ENCODE results near the gene TRIB2. TPM values are rescaled to one million over a fixed set of nuclear protein-coding genes. Genes with fewer than 3 reads are reported as not detected.

Gene TRIB2
- total and polyA plus RNA-seq, 2 of the 4 experiments (the other 2 are of a cell fraction) = 12.0 to 12.7 TPM

DNA sequence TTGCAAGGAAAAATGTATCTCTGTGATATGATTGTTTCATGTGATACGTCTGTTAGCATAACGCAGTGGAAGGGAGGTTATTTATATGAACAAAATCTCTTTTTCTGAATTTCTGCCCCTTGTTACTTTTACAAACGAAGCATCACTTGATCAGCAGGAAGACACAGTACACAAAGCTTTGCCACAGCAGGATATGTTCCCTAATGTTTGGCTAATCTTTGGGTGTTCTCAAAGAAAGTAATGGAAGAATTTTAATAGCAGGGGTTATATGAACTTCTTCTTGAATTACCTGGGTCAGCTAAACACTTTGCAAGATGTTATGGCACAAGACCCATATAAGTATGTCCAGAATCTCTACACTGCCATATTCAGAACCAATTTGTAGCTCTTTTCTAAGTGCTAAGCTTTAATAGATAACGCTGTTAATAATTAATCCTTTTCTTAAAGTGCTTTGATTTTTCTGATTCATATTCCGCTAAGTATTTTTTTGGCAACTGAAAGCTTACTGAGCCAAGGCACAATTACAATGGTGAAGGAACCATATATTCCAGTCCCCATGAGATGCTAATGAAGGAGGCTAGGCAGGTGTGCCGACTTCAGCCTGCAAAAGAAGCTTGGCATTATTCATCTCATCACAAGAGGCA lies 33.2 kb upstream of the TRIB2 start:
- Histone ChIP-seq H2AFZ (replicated peaks; ENCODE audit: low read length, poor library complexity) (no peak overlapping the region), H2AK9ac (replicated peaks; ENCODE audit: low read depth, low read length, poor library complexity) (no peak overlapping the region), H4K91ac (ENCODE audit: insufficient read depth, low read depth, low read length) (peak overlapping the region; percentile 55; the same call in 1 of the 2 replicates), H3K18ac (ENCODE audit: low read depth, low read length) (peak overlapping the region; percentile 45), H3K4me1 (ENCODE audit: control insufficient read depth, insufficient read depth, low read length) (peaks cover 11% of the 10 kb centered on the region), H3K4ac (ENCODE audit: low read depth, low read length) (no peak overlapping the region), H3K4me3 (ENCODE audit: insufficient read depth, low read depth, low read length) (no peak overlapping the region), H3K4me2 (ENCODE audit: low read depth, low read length) (no peak overlapping the region), H3K9me3 (ENCODE audit: control insufficient read depth, insufficient read depth, low read length) (no peaks in the 10 kb centered on the region), H3K79me1 (ENCODE audit: low read depth in 1 of 2, low read length in 2 of 2) (no peaks in the 10 kb centered on the region), H2AK5ac (ENCODE audit: low read depth, low read length) (no peak overlapping the region), H3K9ac (ENCODE audit: low read depth, low read length) (no peak overlapping the region), H2BK20ac (ENCODE audit: low read depth, low read length) (no peak overlapping the region), H4K8ac (ENCODE audit: low read depth in 2 of 2, low read length in 2 of 2) (0 out of 4 replicates have a peak overlapping the region, but pooled peaks of 1 of the 2 experiments have one; percentile 16), H2BK15ac (ENCODE audit: low read depth, low read length) (peak overlapping the region; percentile 13; the same call in 1 of the 3 replicates), H3K14ac (replicated peaks; ENCODE audit: low read depth, low read length) (0 out of 2 replicates have a peak overlapping the region, but pooled peaks have one; percentile 29), H2BK120ac (ENCODE audit: low read depth, low read length) (no peak overlapping the region), H3K27me3 (ENCODE audit: control insufficient read depth, insufficient read depth, low read length) (no peaks in the 10 kb centered on the region), H3K23ac (ENCODE audit: low read depth, low read length) (no peak overlapping the region), H3K9me1 (ENCODE audit: insufficient read depth, low read length) (no peaks in the 10 kb centered on the region), H4K20me1 (ENCODE audit: insufficient read depth, low read length) (no peaks in the 10 kb centered on the region), H3K27ac (ENCODE audit: insufficient read depth, low read length) (no peak overlapping the region), H4K5ac (ENCODE audit: low read depth, low read length) (0 out of 2 replicates have a peak overlapping the region, but pooled peaks have one; percentile 38), H3K56ac (ENCODE audit: extremely low read depth, insufficient read depth, low read length) (no peak overlapping the region), H3K36me3 (ENCODE audit: control insufficient read depth, insufficient read depth, low read length) (no peaks in the 10 kb centered on the region), H2BK5ac (ENCODE audit: low read depth, low read length, poor library complexity, severe bottlenecking) (no peak overlapping the region)
- no peak for DNase-seq
- BruUV-seq (replicated peaks) = no TSS peak
- dilution Hi-C loops (cut with HindIII; ENCODE audit: low sequenced_read_pairs, unreplicated experiment) = no loop called here
- WGBS, 2 experiments (ENCODE audit: extremely low coverage in 2 of 2, insufficient read length in 1 of 2) = no CpG with 5 or more reads among the region's 6 CpGs
- CTCF ChIA-PET = interaction anchor here (0.6 to 1.0 kb wide), 3 partner anchors 18 to 861 kb away, joined by 3 read pairs; no protein-coding TSS in a partner anchor
- ATAC-seq (ENCODE audit: low read depth) = no peak
- in situ Hi-C loops (cut with MboI; ENCODE audit: low sequenced_read_pairs) = no loop called here
- intact Hi-C loops (cut with micrococcal nuclease) = no loop called here
- POLR2A ChIA-PET (ENCODE audit: unreplicated experiment) = no interaction called here
- TF ChIP-seq FOS (IDR thresholded peaks at IDR 0.05; ENCODE audit: low read depth, low read length) (no peak), POLR2A (IDR thresholded peaks at IDR 0.05; ENCODE audit: low read depth, low read length) (no peak), RAD21 (IDR thresholded peaks at IDR 0.05; ENCODE audit: low read length) (no peak), RCOR1 (IDR thresholded peaks at IDR 0.05; ENCODE audit: insufficient replicate concordance, low read length) (no peak), SMC3 (IDR thresholded peaks at IDR 0.05; ENCODE audit: low read depth, low read length) (no peak), MAFK (IDR thresholded peaks at IDR 0.05; ENCODE audit: low read depth, low read length) (no peak), MAZ (IDR thresholded peaks at IDR 0.05; ENCODE audit: borderline replicate concordance, low read depth, low read length) (no peak), BHLHE40 (IDR thresholded peaks at IDR 0.05; ENCODE audit: low read depth, low read length) (no peak), MXI1 (IDR thresholded peaks at IDR 0.05; ENCODE audit: borderline replicate concordance, low read depth, low read length) (no peak)
